NCI-H2081 (cell line): Measurements from ENCODE around the gene MARK1.

Experiments used
- DNase-seq, 2 experiments: peaks; one replicate each; lab custom pipeline; 2025; lab: John Stamatoyannopoulos, UW

MARK1 gene

DNA sequence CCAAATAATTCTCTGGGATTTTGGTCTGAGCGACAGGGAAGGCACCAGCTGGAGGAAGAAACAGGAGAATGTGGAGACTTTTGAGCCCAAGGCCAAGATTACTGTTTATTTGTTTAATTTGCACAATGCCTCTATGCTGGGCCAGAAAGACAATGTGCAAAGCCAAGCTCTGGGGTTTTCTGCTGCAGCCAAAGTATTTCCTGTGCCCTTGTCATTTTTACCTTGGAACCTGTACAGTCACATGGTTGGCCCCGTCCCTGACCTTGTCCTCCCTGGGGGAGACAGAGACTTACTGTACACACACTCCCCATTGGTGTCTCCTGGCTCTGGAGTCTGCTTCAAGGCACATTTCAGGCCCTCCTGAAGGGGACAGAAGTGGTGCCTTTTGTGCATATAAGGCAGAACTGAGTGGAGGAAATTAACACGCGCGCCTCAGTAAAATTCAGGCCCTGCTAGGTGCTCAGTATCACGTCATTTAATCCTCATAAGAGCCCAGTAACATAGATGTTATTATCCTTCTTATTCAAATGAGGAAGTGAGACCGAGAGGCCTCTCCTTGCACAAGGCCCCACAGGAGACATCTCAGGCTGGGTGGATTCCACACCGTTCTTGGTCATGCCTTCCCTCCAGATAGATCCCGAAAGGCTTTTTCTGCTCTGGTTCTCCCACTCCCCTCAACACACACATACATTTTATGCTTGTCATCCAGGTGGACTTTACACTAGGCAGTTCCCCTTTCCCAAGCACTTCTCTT, 183.3 kb downstream of the MARK1 start:
- no peak for DNase-seq
